H1 (cell line): ENCODE results near the gene GSTCD. TPM values are rescaled to one million over a fixed set of nuclear protein-coding genes. Genes with fewer than 3 reads are reported as not detected.

ENCODE experiments used
- CTCF ChIA-PET: fragments of 300-600 bp; sonication (Branson Sonifier 250); formaldehyde crosslinking; loops from one replicate; lab custom pipeline; 2021; ENCODE audit not compliant: partially characterized antibody; lab: Charles Lee
- POLR2A ChIA-PET: fragments of 300-600 bp; sonication (Branson Sonifier 250); formaldehyde crosslinking; loops from one replicate; lab custom pipeline; 2021; ENCODE audit warnings: inconsistent platforms; ENCODE audit not compliant: partially characterized antibody; lab: Charles Lee
- DNase-seq, 2 experiments: peaks; one replicate each; pipeline versions ENCODE4 v3.0.0 to v3.0.0-alpha.2; 2010 to 2022; ENCODE audit warnings: low spot score in 2 of 2, low read depth in 1 of 2, mixed read lengths in 1 of 2
- FAIRE-seq: peaks from 2 replicates; lab custom pipeline; 2011; peaks lifted over from hg19 to GRCh38; lab: Jason Lieb, UNC
- H2AFZ ChIP-seq: 2 replicates; pipeline ENCODE4 v1.8.1; 2012; ENCODE audit warnings: low read length, inconsistent platforms
- H2AK5ac ChIP-seq: 2 replicates; pipeline ENCODE4 v1.6.1; 2013; ENCODE audit warnings: low read depth, low read length
- H2BK120ac ChIP-seq: replicated peaks from 2 replicates; pipeline ENCODE3; 2013; ENCODE audit warnings: low read depth, low read length, inconsistent platforms
- H2BK12ac ChIP-seq: 2 replicates; pipeline ENCODE4 v1.6.1; 2013; ENCODE audit warnings: low read depth, low read length
- H2BK15ac ChIP-seq: 2 replicates; pipeline ENCODE4 v1.6.1; 2013; ENCODE audit warnings: low read length
- H2BK20ac ChIP-seq: 2 replicates; pipeline ENCODE4 v1.6.1; 2013; ENCODE audit warnings: low read length
- H2BK5ac ChIP-seq: 2 replicates; pipeline ENCODE4 v1.6.1; 2013; ENCODE audit warnings: low read depth, low read length
- H3K14ac ChIP-seq: 2 replicates; pipeline ENCODE4 v1.6.1; 2013; ENCODE audit warnings: inconsistent platforms; ENCODE audit not compliant: insufficient read length
- H3K18ac ChIP-seq: 2 replicates; pipeline ENCODE4 v1.6.1; 2013; ENCODE audit warnings: low read length; ENCODE audit errors: extremely low read depth
- H3K23ac ChIP-seq: 2 replicates; pipeline ENCODE4 v1.6.1; 2013; ENCODE audit warnings: inconsistent platforms; ENCODE audit not compliant: insufficient read length
- H3K23me2 ChIP-seq: 2 replicates; pipeline ENCODE4 v1.6.1; 2013; ENCODE audit warnings: low read depth, low read length
- H3K27ac ChIP-seq: 2 replicates; pipeline ENCODE4 v1.6.1; 2011; ENCODE audit warnings: low read depth, low read length, inconsistent platforms
- H3K27me3 ChIP-seq, 4 experiments: replicated peaks in 1 of 4; 1 replicate in 1 of 4; 2 replicates in 3 of 4; pipeline versions ENCODE4 v1.6.1 to v1.8.1; 2011 to 2013; ENCODE audit warnings: low read length in 3 of 4, mild to moderate bottlenecking in 3 of 4, inconsistent platforms in 2 of 4, mixed read lengths in 2 of 4, moderate library complexity in 1 of 4; ENCODE audit not compliant: control insufficient read depth in 3 of 4, insufficient read depth in 3 of 4; ENCODE audit errors: extremely low read depth in 1 of 4
- H3K36me3 ChIP-seq, 4 experiments: 2 replicates each; pipeline versions ENCODE4 v1.6.1 to v1.8.1; 2011 to 2013; ENCODE audit warnings: mild to moderate bottlenecking in 4 of 4, low read length in 3 of 4, moderate library complexity in 2 of 4, control low read depth in 1 of 4, inconsistent platforms in 1 of 4; ENCODE audit not compliant: insufficient read depth in 4 of 4, control insufficient read depth in 2 of 4
- H3K4ac ChIP-seq: replicated peaks from 2 replicates; pipeline ENCODE3; 2013; ENCODE audit warnings: low read length, low read depth, mixed read lengths, inconsistent platforms; ENCODE audit not compliant: insufficient read length
- H3K4me1 ChIP-seq, 4 experiments: replicated peaks in 1 of 4; 1 replicate in 1 of 4; 2 replicates in 3 of 4; pipeline versions ENCODE4 v1.6.1 to v1.8.1; 2011 to 2013; ENCODE audit warnings: low read length in 3 of 4, inconsistent platforms in 2 of 4, mixed read lengths in 1 of 4; ENCODE audit not compliant: insufficient read depth in 4 of 4, control insufficient read depth in 3 of 4
- H3K4me2 ChIP-seq, 2 experiments: 2 replicates each; pipeline versions ENCODE4 v1.6.1 to v1.8.1; 2011 to 2013; ENCODE audit warnings: low read depth in 2 of 2, low read length in 2 of 2, control low read depth in 1 of 2, inconsistent platforms in 1 of 2, mild to moderate bottlenecking in 1 of 2; ENCODE audit not compliant: insufficient read depth in 1 of 2
- H3K4me3 ChIP-seq, 4 experiments: fragments of 200-600, 300-600 bp in 1 of 4; sonication (generic), shearing (Covaris generic), sonication (Bioruptor Twin) in 1 of 4; 2 replicates each; pipeline versions ENCODE4 v1.5.1 to v1.8.1; 2011 to 2016; ENCODE audit warnings: low read length in 4 of 4, low read depth in 3 of 4, control low read depth in 2 of 4, inconsistent platforms in 2 of 4, mild to moderate bottlenecking in 2 of 4, mixed read lengths in 1 of 4, moderate library complexity in 1 of 4; ENCODE audit not compliant: insufficient read depth in 2 of 4; ENCODE audit errors: extremely low read depth in 1 of 4
- H3K56ac ChIP-seq: replicated peaks from 2 replicates; pipeline ENCODE3; 2013; ENCODE audit warnings: low read depth, mild to moderate bottlenecking, mixed read lengths, low read length, inconsistent platforms; ENCODE audit not compliant: insufficient read length
- H3K79me1 ChIP-seq: 2 replicates; pipeline ENCODE4 v1.6.1; 2013; ENCODE audit warnings: low read depth, low read length, control low read depth
- H3K79me2 ChIP-seq, 2 experiments: 2 replicates each; pipeline versions ENCODE4 v1.6.1 to v1.8.1; 2012 to 2013; ENCODE audit warnings: low read length in 2 of 2, mild to moderate bottlenecking in 2 of 2, inconsistent platforms in 1 of 2; ENCODE audit not compliant: insufficient read depth in 2 of 2, control insufficient read depth in 1 of 2
- H3K9ac ChIP-seq, 4 experiments: replicated peaks in 1 of 4; 1 replicate in 1 of 4; 2 replicates in 3 of 4; pipeline versions ENCODE4 v1.6.1 to v1.8.1; 2011 to 2013; ENCODE audit warnings: low read depth in 3 of 4, low read length in 3 of 4, control low read depth in 2 of 4, mild to moderate bottlenecking in 2 of 4, moderate library complexity in 2 of 4, inconsistent platforms in 1 of 4; ENCODE audit errors: extremely low read depth in 1 of 4
- H3K9me3 ChIP-seq, 2 experiments: 2 replicates each; pipeline versions ENCODE4 v1.6.1 to v1.8.1; 2012 to 2013; ENCODE audit warnings: mild to moderate bottlenecking in 2 of 2, moderate library complexity in 2 of 2, control low read depth in 1 of 2, inconsistent platforms in 1 of 2, low read depth in 1 of 2, low read length in 1 of 2, mixed read lengths in 1 of 2; ENCODE audit not compliant: insufficient read depth in 2 of 2
- H4K20me1 ChIP-seq, 2 experiments: replicated peaks in 1 of 2; 2 replicates each; pipeline versions ENCODE3 to v1.8.1; 2011 to 2013; ENCODE audit warnings: inconsistent platforms in 2 of 2, low read length in 2 of 2, mild to moderate bottlenecking in 1 of 2; ENCODE audit not compliant: insufficient read depth in 2 of 2, control insufficient read depth in 1 of 2
- H4K5ac ChIP-seq: 2 replicates; pipeline ENCODE4 v1.6.1; 2013; ENCODE audit warnings: low read length, low read depth, mixed read lengths, inconsistent platforms; ENCODE audit not compliant: insufficient read length
- H4K8ac ChIP-seq: 2 replicates; pipeline ENCODE4 v1.8.0; 2013; ENCODE audit warnings: mild to moderate bottlenecking, moderate library complexity, low read length, inconsistent platforms; ENCODE audit not compliant: insufficient read depth; ENCODE audit errors: extremely low read depth
- H4K91ac ChIP-seq: replicated peaks from 2 replicates; pipeline ENCODE3; 2013; ENCODE audit warnings: low read length, mixed read lengths, inconsistent platforms; ENCODE audit not compliant: insufficient read length
- ATF2 ChIP-seq: IDR thresholded peaks from 2 replicates; pipeline ENCODE4 v1.6.1; 2012; ENCODE audit warnings: low read length, inconsistent platforms
- BRCA1 ChIP-seq: IDR thresholded peaks from 2 replicates; pipeline ENCODE4 v1.6.1; 2012; ENCODE audit warnings: low read depth, low read length, improper control_type of control experiment
- CBX8 ChIP-seq: fragments of 300-800, 300-1000 bp; sonication (generic); IDR thresholded peaks from 2 replicates; pipeline ENCODE4 v1.7.1; 2016; ENCODE audit warnings: low read depth, low read length, borderline replicate concordance
- CTBP2 ChIP-seq: IDR thresholded peaks from 2 replicates; pipeline ENCODE4 v1.7.0; 2011; ENCODE audit warnings: borderline replicate concordance, mild to moderate bottlenecking, moderate library complexity, mixed read lengths, low read length; ENCODE audit not compliant: insufficient read depth, insufficient read length
- FOSL1 ChIP-seq: IDR thresholded peaks from 2 replicates; pipeline ENCODE4 v1.6.1; 2011; ENCODE audit warnings: mild to moderate bottlenecking, low read depth, low read length, moderate library complexity; ENCODE audit not compliant: insufficient read depth
- KDM5A ChIP-seq: fragments of 200-600 bp; IDR thresholded peaks from 2 replicates; pipeline ENCODE4 v1.7.1; 2012; ENCODE audit warnings: mild to moderate bottlenecking, low read length, inconsistent platforms, mixed read lengths
- RXRA ChIP-seq: IDR thresholded peaks from 2 replicates; pipeline ENCODE4 v1.6.1; 2011; ENCODE audit warnings: low read depth, mild to moderate bottlenecking, low read length, moderate library complexity; ENCODE audit not compliant: insufficient read depth
- SAP30 ChIP-seq: fragments of 300-600 bp; sonication (generic); IDR thresholded peaks from 2 replicates; pipeline ENCODE4 v1.7.1; 2012; ENCODE audit warnings: low read length, moderate library complexity, mild to moderate bottlenecking, inconsistent platforms; ENCODE audit not compliant: insufficient read depth, insufficient replicate concordance
- SP2 ChIP-seq: IDR thresholded peaks from 2 replicates; pipeline ENCODE4 v1.6.1; 2012; ENCODE audit warnings: mild to moderate bottlenecking, low read length, inconsistent platforms
- SP4 ChIP-seq: IDR thresholded peaks from 2 replicates; pipeline ENCODE4 v1.6.1; 2012; ENCODE audit warnings: low read length, inconsistent platforms
- SUZ12 ChIP-seq: fragments of 200-600 bp; sonication (generic); IDR thresholded peaks from 2 replicates; pipeline ENCODE4 v1.6.1; 2012; ENCODE audit warnings: mild to moderate bottlenecking, inconsistent platforms, low read length, moderate library complexity, mixed read lengths
- TAF1 ChIP-seq: IDR thresholded peaks from 2 replicates; pipeline ENCODE4 v1.6.1; 2011; ENCODE audit warnings: mild to moderate bottlenecking, low read depth, low read length
- ZNF274 ChIP-seq: IDR thresholded peaks from 2 replicates; pipeline ENCODE4 v1.7.0; 2012; ENCODE audit warnings: low read length, borderline replicate concordance; ENCODE audit errors: extremely low read depth
- WGBS, 2 experiments: shearing (Covaris generic) in 1 of 2; methylation state at CpG; one replicate each; pipeline versions ENCODE4 v1.1.6 to v1.1.7; 2013 to 2015; ENCODE audit warnings: low lambda C conversion rate in 2 of 2, mixed read lengths in 2 of 2, inconsistent platforms in 1 of 2, low coverage in 1 of 2, missing lambda C conversion rate in 1 of 2; ENCODE audit not compliant: insufficient replicate concordance in 2 of 2, insufficient coverage in 1 of 2, insufficient read length in 1 of 2; ENCODE audit errors: extremely low coverage in 1 of 2, missing lambda C conversion rate in 1 of 2; 5-methylcytosine and 5-hydroxymethylcytosine counted together
- polyA plus RNA-seq, 7 experiments: library from polyadenylated mRNA; depleted of rRNA in 3 of 7; stranded (reverse) in 5 of 7; unstranded in 2 of 7; fragments of >200 nt in 5 of 7; fragments of 200-250 nt in 2 of 7; gene quantifications; 1 replicate in 5 of 7; 2 replicates in 1 of 7; 4 replicates in 1 of 7; pipeline versions ENCODE4 v1.2.1 to v1.2.3, GENCODE V29; 2011 to 2013; ENCODE audit warnings: missing spikeins in 2 of 7, mixed read lengths in 2 of 7
- total RNA-seq: library from RNA; stranded (reverse); fragmentation: NEBNext Ultra II Directional; extraction: Animal tissue kit (Norgen Biotek cat#: 25700); gene quantifications from 2 replicates; pipeline ENCODE4 v1.2.1, GENCODE V29; 2021

GSTCD gene
- total and polyA plus RNA-seq, 2 of the 8 experiments (the other 6 are each of a cell fraction or from before 2014, with no cell fraction given): 8.5 to 24.6 TPM

- FAIRE-seq (no peak), DNase-seq (no peak)
- no peak overlapping the region for H2AFZ ChIP-seq
- no peaks in the 10 kb centered on the region for H3K79me2 ChIP-seq
- H2BK20ac ChIP-seq: no peak overlapping the region
- no peak overlapping the region for H3K27ac ChIP-seq
- H3K27me3 ChIP-seq: no peaks in the 10 kb centered on the region
- H2AK5ac ChIP-seq: no peak overlapping the region
- ChIA-PET POLR2A (no interaction called here), CTCF (interaction anchor here (1.0 kb wide), 1 partner anchor 22 kb away, joined by 3 read pairs; no protein-coding TSS in a partner anchor)
- H3K23me2 ChIP-seq: no peaks in the 10 kb centered on the region
- no peak overlapping the region for H2BK15ac ChIP-seq
- no peaks in the 10 kb centered on the region for H4K20me1 ChIP-seq
- H4K8ac ChIP-seq: no peak overlapping the region
- no peak overlapping the region for H3K4me3 ChIP-seq
- no peak overlapping the region for H2BK5ac ChIP-seq
- no peak overlapping the region for H2BK12ac ChIP-seq
- no peak overlapping the region for H3K18ac ChIP-seq
- no peak overlapping the region for H3K4me2 ChIP-seq
- no peak overlapping the region for H4K91ac ChIP-seq
- WGBS, 2 experiments: 100% methylated on average over 2 of the region's 2 CpGs; no CpG with 5 or more reads in 1 of the 2 experiments
- H3K14ac ChIP-seq: no peak overlapping the region
- no peaks in the 10 kb centered on the region; a peak in 1 of 8 replicates for H3K36me3 ChIP-seq
- no peak overlapping the region for H4K5ac ChIP-seq
- H3K9me3 ChIP-seq: no peaks in the 10 kb centered on the region; a peak in 1 of 4 replicates
- H3K56ac ChIP-seq: no peak overlapping the region
- no peaks in the 10 kb centered on the region for H3K79me1 ChIP-seq
- H3K23ac ChIP-seq: no peak overlapping the region
- no peak overlapping the region for H3K4ac ChIP-seq
- no peak overlapping the region for H3K9ac ChIP-seq
- no peak overlapping the region for H2BK120ac ChIP-seq
- no peaks in the 10 kb centered on the region for H3K4me1 ChIP-seq
- TF ChIP-seq SAP30 (no peak), TAF1 (no peak), ATF2 (no peak), ZNF274 (no peak), BRCA1 (no peak), SP4 (no peak), SUZ12 (no peak), SP2 (no peak), CTBP2 (no peak), CBX8 (no peak), FOSL1 (no peak), RXRA (no peak), KDM5A (no peak)
Observed at GRCh38 chr4:105837037-105837436, 128.5 kb downstream of the GSTCD start.
